Natural killer cell (primary cell): Measurements from ENCODE around the gene AMN. TPM values are rescaled to one million over a fixed set of nuclear protein-coding genes. Genes with fewer than 3 reads are reported as not detected.

ENCODE experiments used
- ATAC-seq, 3 donors: fragments of 150-1000 bp in 2 of 3; fragments of 200-7000 bp in 1 of 3; cut with Tn5 transposase; 1 replicate in 1 of 3; 2 replicates in 2 of 3; pipeline ENCODE4 v1.10.0; 2021; ENCODE audit warnings: mild to moderate bottlenecking in 2 of 3, moderate library complexity in 2 of 3
- DNase-seq, 2 donors: peaks; one replicate each; pipeline versions ENCODE4 v3.0.0 to v3.0.0-alpha.2; 2013 to 2021; ENCODE audit warnings: mixed read lengths in 1 of 2
- H3K27ac ChIP-seq: one replicate; pipeline ENCODE4 v1.5.1; 2013; ENCODE audit warnings: mild to moderate bottlenecking, low read length
- H3K27me3 ChIP-seq: one replicate; pipeline ENCODE4 v1.6.1; 2013; ENCODE audit warnings: low read length; ENCODE audit not compliant: control insufficient read depth, insufficient read depth
- H3K36me3 ChIP-seq: one replicate; pipeline ENCODE4 v1.6.1; 2013; ENCODE audit warnings: low read length; ENCODE audit not compliant: control insufficient read depth, insufficient read depth
- H3K4me1 ChIP-seq: one replicate; pipeline ENCODE4 v1.6.1; 2013; ENCODE audit warnings: low read length; ENCODE audit not compliant: control insufficient read depth, insufficient read depth
- H3K4me3 ChIP-seq: one replicate; pipeline ENCODE4 v1.5.1; 2013; ENCODE audit warnings: low read length
- H3K9me3 ChIP-seq: one replicate; pipeline ENCODE4 v1.6.1; 2013; ENCODE audit warnings: low read length; ENCODE audit not compliant: control insufficient read depth, insufficient read depth
- H3K27ac Mint-ChIP-seq, 2 donors: one replicate each; pipeline ENCODE4 v1.8.0; 2022; ENCODE audit warnings: mild to moderate bottlenecking in 2 of 2, mixed read lengths in 2 of 2, moderate library complexity in 1 of 2
- H3K27me3 Mint-ChIP-seq, 2 donors: one replicate each; pipeline ENCODE4 v1.8.0; 2022; ENCODE audit warnings: low read depth in 2 of 2, mixed read lengths in 2 of 2
- H3K36me3 Mint-ChIP-seq: one replicate; pipeline ENCODE4 v1.8.0; 2022; ENCODE audit warnings: mixed read lengths
- H3K4me1 Mint-ChIP-seq, 2 donors: one replicate each; pipeline ENCODE4 v1.8.0; 2022; ENCODE audit warnings: mixed read lengths in 2 of 2
- H3K4me3 Mint-ChIP-seq: one replicate; pipeline ENCODE4 v1.8.0; 2022; ENCODE audit warnings: mild to moderate bottlenecking, moderate library complexity, mixed read lengths
- H3K9me3 Mint-ChIP-seq, 2 donors: one replicate each; pipeline ENCODE4 v1.8.0; 2022; ENCODE audit warnings: mixed read lengths in 2 of 2
- WGBS: methylation state at CpG from one replicate; pipeline ENCODE4 v1.1.7; 2013; ENCODE audit warnings: missing lambda C conversion rate; ENCODE audit not compliant: insufficient coverage; 5-methylcytosine and 5-hydroxymethylcytosine counted together
- intact Hi-C: fragments of 100-400 bp; cut with micrococcal nuclease; formaldehyde crosslinking; loops from one replicate; pipeline ENCODE4 v1.14.2; 2022
- total RNA-seq, 4 donors: library from RNA; stranded (reverse); fragments of 120-200 nt in 1 of 4; gene quantifications; one replicate each; pipeline versions ENCODE4 v1.2.3 to v1.2.4, GENCODE V29; 2013 to 2022
- TF ChIP-seq, protein P1 (sequence below): fragments of 200-600 bp; IDR thresholded peaks from one replicate; pipeline ENCODE4 v1.8.0; 2022; ENCODE audit warnings: antibody characterized with exemption

AMN gene
- total RNA-seq, 3 donors from 2014 or later (not counting 1 experiment from before 2014, with no cell fraction given): 0.24 to 2.4 (median 2.0) TPM

DNA sequence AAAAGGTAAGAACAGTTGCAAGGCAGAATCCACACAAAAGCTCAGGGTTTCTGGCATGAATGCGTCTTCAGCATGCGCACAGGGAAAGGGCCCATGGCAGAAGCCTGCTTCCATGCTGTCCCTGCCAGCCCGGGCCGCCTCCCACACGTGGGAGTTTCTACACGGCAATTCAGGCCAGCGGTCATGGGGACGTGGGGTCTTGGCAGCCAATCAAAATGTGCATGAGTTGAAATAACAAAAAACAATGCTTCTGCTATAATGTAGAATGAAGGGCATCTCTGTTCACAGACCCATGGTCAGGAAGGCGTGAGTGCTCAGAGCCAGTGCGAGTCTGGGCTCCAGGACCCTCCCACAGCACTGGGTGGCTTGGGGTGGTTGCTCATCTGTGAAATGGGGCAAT lies 28.6 kb downstream of the AMN start:
- no peak overlapping the region for H3K4me3 ChIP-seq
- ATAC-seq (no peak), DNase-seq (no peak)
- H3K4me1 ChIP-seq: peaks cover 15% of the 10 kb centered on the region
- H3K27ac Mint-ChIP-seq: no peak overlapping the region
- no peaks in the 10 kb centered on the region for H3K9me3 ChIP-seq
- H3K4me1 Mint-ChIP-seq: peaks cover 10 to 11% of the 10 kb centered on the region in 2 donors
- H3K27ac ChIP-seq: no peak overlapping the region
- TF ChIP-seq, protein P1, sequence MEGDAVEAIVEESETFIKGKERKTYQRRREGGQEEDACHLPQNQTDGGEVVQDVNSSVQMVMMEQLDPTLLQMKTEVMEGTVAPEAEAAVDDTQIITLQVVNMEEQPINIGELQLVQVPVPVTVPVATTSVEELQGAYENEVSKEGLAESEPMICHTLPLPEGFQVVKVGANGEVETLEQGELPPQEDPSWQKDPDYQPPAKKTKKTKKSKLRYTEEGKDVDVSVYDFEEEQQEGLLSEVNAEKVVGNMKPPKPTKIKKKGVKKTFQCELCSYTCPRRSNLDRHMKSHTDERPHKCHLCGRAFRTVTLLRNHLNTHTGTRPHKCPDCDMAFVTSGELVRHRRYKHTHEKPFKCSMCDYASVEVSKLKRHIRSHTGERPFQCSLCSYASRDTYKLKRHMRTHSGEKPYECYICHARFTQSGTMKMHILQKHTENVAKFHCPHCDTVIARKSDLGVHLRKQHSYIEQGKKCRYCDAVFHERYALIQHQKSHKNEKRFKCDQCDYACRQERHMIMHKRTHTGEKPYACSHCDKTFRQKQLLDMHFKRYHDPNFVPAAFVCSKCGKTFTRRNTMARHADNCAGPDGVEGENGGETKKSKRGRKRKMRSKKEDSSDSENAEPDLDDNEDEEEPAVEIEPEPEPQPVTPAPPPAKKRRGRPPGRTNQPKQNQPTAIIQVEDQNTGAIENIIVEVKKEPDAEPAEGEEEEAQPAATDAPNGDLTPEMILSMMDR: no peak
- intact Hi-C loops: no loop called here
- no peaks in the 10 kb centered on the region for H3K27me3 Mint-ChIP-seq
- H3K27me3 ChIP-seq: no peaks in the 10 kb centered on the region
- no peaks in the 10 kb centered on the region for H3K9me3 Mint-ChIP-seq
- H3K4me3 Mint-ChIP-seq: no peak overlapping the region
- no peaks in the 10 kb centered on the region for H3K36me3 Mint-ChIP-seq
- H3K36me3 ChIP-seq: no peaks in the 10 kb centered on the region
- WGBS: 93% methylated on average over 10 of the region's 10 CpGs

DNA sequence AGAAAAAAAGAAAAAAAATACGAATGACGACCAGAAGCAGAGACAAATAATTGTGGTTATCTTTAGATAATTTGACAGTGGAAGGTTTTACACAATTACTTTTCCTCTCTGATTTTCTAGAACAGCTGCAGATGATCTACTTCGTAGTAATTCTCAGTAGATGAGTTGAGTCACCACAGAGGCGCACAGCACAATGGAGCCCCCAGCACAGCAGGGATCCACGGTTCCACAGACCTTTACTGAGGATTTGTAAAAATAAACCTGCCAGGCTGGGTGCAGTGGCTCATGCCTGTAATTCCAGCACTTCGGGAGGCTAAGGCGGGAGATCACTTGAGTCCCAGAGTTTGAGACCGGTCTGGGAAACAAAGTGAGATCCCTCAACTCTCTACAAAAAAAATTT lies 29.3 kb downstream of the AMN start:
- Histone ChIP-seq H3K4me1 (peaks cover 15% of the 10 kb centered on the region), H3K27ac (no peak overlapping the region), H3K4me3 (no peak overlapping the region), H3K9me3 (no peaks in the 10 kb centered on the region), H3K27me3 (no peaks in the 10 kb centered on the region), H3K36me3 (no peaks in the 10 kb centered on the region)
- Mint-ChIP-seq H3K27ac (no peak overlapping the region), H3K4me1 (peaks cover 10 to 11% of the 10 kb centered on the region in 2 donors), H3K27me3 (no peaks in the 10 kb centered on the region), H3K4me3 (no peak overlapping the region), H3K9me3 (no peaks in the 10 kb centered on the region), H3K36me3 (no peaks in the 10 kb centered on the region)
- no peak for DNase-seq
- TF ChIP-seq, protein P1: no peak
- ATAC-seq: no peak
- 91% methylated on average over 7 of the region's 8 CpGs for WGBS
- intact Hi-C loops: no loop called here

DNA sequence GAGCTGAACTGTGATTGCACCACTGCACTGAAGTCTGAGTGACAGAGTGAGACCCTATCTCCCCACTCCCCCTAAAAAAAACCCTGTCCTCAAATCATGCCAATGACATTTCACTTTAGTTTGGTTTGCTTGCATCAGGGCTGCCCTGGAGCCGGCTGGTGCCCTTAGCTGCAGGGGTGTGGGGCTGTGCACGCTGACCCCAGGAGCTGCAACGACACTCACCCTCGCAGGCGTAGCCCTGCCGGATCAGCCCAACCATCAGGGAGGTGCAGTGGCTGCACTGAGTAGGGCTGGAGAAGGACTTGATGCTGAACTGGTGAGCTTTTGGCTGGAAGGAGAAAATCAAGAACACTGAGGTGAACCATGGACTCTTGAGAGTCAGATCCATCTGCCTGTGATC lies 29.8 kb downstream of the AMN start:
- Mint-ChIP-seq H3K9me3 (no peaks in the 10 kb centered on the region), H3K36me3 (no peaks in the 10 kb centered on the region), H3K4me3 (no peak overlapping the region), H3K27ac (no peak overlapping the region), H3K27me3 (no peaks in the 10 kb centered on the region), H3K4me1 (peaks cover 10 to 11% of the 10 kb centered on the region in 2 donors)
- DNase-seq (no peak), ATAC-seq (no peak)
- Histone ChIP-seq H3K27ac (no peak overlapping the region), H3K27me3 (no peaks in the 10 kb centered on the region), H3K36me3 (no peaks in the 10 kb centered on the region), H3K4me3 (no peak overlapping the region), H3K9me3 (no peaks in the 10 kb centered on the region), H3K4me1 (peaks cover 15% of the 10 kb centered on the region)
- intact Hi-C loops: no loop called here
- WGBS: 94% methylated on average over 6 of the region's 6 CpGs
- TF ChIP-seq, protein P1: no peak

DNA sequence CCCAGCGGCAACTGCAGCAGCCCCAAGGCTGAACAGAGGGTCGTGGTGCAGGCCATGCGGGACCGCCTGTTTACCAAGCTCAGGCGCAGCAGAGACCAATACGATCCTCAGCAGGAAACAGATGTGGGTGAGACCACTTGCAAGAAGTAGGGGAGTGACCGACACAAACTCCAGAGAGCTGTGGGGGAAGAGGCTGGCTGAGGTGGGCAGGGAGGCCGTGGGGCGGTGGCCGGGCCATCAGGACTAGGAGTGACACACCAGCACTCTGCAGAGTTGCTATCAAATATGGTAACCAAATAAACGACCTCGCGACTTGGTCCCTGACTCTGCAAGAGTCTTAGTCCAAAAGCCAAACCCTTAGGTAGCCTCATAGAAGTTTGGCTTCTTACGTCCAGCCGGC lies 30.6 kb downstream of the AMN start:
- Mint-ChIP-seq H3K36me3 (no peaks in the 10 kb centered on the region), H3K9me3 (no peaks in the 10 kb centered on the region), H3K27me3 (no peaks in the 10 kb centered on the region), H3K4me3 (no peak overlapping the region), H3K27ac (no peak overlapping the region), H3K4me1 (peaks cover 10 to 11% of the 10 kb centered on the region in 2 donors)
- Histone ChIP-seq H3K4me1 (peaks cover 15% of the 10 kb centered on the region), H3K27ac (no peak overlapping the region), H3K9me3 (no peaks in the 10 kb centered on the region), H3K36me3 (no peaks in the 10 kb centered on the region), H3K27me3 (no peaks in the 10 kb centered on the region), H3K4me3 (no peak overlapping the region)
- TF ChIP-seq, protein P1: no peak
- intact Hi-C loops: no loop called here
- ATAC-seq (no peak), DNase-seq (no peak)
- WGBS: 68% methylated on average over 15 of the region's 15 CpGs
